MM.1S (cell line): Measurements from ENCODE around the gene DECR2.

Experiments
- CTCF ChIP-seq: fragments of 300-600 bp; sonication (generic); IDR thresholded peaks from 2 replicates; pipeline ENCODE4 v1.5.1; 2016; ENCODE audit warnings: antibody characterized with exemption, low read length, mixed read lengths
- EZH2 ChIP-seq: fragments of 300-600 bp; sonication (generic); optimal IDR thresholded peaks from 2 replicates; pipeline ENCODE3; 2017; ENCODE audit warnings: low read depth, mild to moderate bottlenecking, antibody characterized with exemption, low read length, mixed read lengths
- EZH2phosphoT487 ChIP-seq: fragments of 300-600 bp; sonication (generic); IDR thresholded peaks from 2 replicates; pipeline ENCODE4 v1.6.1; 2018; ENCODE audit warnings: antibody characterized with exemption, low read length

- TF ChIP-seq CTCF, result no peak
- no peak for TF ChIP-seq EZH2phosphoT487
- TF ChIP-seq EZH2, result no peak
Observed at GRCh38 chr16:353404-354290, 48.0 kb upstream of the DECR2 start.
